Chondrocyte (in vitro differentiated cells): ENCODE results near the gene KIF26B. TPM values are rescaled to one million over a fixed set of nuclear protein-coding genes. Genes with fewer than 3 reads are reported as not detected.

ENCODE experiments used
- DNase-seq: peaks from one replicate; pipeline ENCODE4 v3.0.0; 2021; ENCODE audit warnings: mixed read lengths, low spot score
- H3K27ac Mint-ChIP-seq: one replicate; pipeline ENCODE4 v1.8.0; 2021; ENCODE audit warnings: mild to moderate bottlenecking, moderate library complexity, mixed read lengths; ENCODE audit not compliant: unreplicated experiment
- H3K27me3 Mint-ChIP-seq: 2 replicates; pipeline ENCODE4 v1.8.0; 2021; ENCODE audit warnings: low read depth, mixed read lengths
- H3K36me3 Mint-ChIP-seq: 2 replicates; pipeline ENCODE4 v1.8.0; 2021; ENCODE audit warnings: low read depth, mixed read lengths
- H3K4me1 Mint-ChIP-seq: 2 replicates; pipeline ENCODE4 v1.8.0; 2021; ENCODE audit warnings: low read depth, mild to moderate bottlenecking, mixed read lengths
- H3K4me3 Mint-ChIP-seq: one replicate; pipeline ENCODE4 v1.8.0; 2021; ENCODE audit warnings: mild to moderate bottlenecking, moderate library complexity, mixed read lengths; ENCODE audit not compliant: unreplicated experiment
- H3K9me3 Mint-ChIP-seq: 2 replicates; pipeline ENCODE4 v1.8.0; 2021; ENCODE audit warnings: low read depth, mixed read lengths
- CTCF ChIP-seq: fragments of 200-600 bp; sonication (generic); IDR thresholded peaks from 2 replicates; pipeline ENCODE4 v1.5.0; 2021; ENCODE audit warnings: antibody characterized with exemption, mild to moderate bottlenecking, moderate library complexity
- total RNA-seq: library from RNA; stranded (reverse); gene quantifications from 3 replicates; pipeline ENCODE4 v1.2.1, GENCODE V29; 2021

The KIF26B gene
- total RNA-seq, 1 donor from 2014 or later: 47.0 TPM

GRCh38 chr1:245576323-245576722, 421.5 kb downstream of the KIF26B start:
- Mint-ChIP-seq H3K27me3 (no peaks in the 10 kb centered on the region), H3K4me1 (peaks cover 48% of the 10 kb centered on the region), H3K27ac (peak overlapping the region; percentile 55), H3K4me3 (no peak overlapping the region), H3K9me3 (no peaks in the 10 kb centered on the region), H3K36me3 (peaks cover 8% of the 10 kb centered on the region)
- no peak for TF ChIP-seq CTCF
- DNase-seq: no peak

GRCh38 chr1:245577191-245578157, 422.7 kb downstream of the KIF26B start:
- peaks cover 5% of the 10 kb centered on the region for H3K36me3 Mint-ChIP-seq
- no peak for TF ChIP-seq CTCF

GRCh38 chr1:245578308-245578707, 423.5 kb downstream of the KIF26B start:
- Mint-ChIP-seq H3K4me1 (peaks cover 49% of the 10 kb centered on the region), H3K27ac (no peak overlapping the region)
- DNase-seq: no peak

More at GRCh38 chr1:245577191-245578157, 422.7 kb downstream of the KIF26B start:
- H3K9me3 Mint-ChIP-seq: no peaks in the 10 kb centered on the region
- H3K27ac Mint-ChIP-seq: no peak overlapping the region
- DNase-seq: no peak
- no peaks in the 10 kb centered on the region for H3K27me3 Mint-ChIP-seq
- peaks cover 48% of the 10 kb centered on the region for H3K4me1 Mint-ChIP-seq
- no peak overlapping the region for H3K4me3 Mint-ChIP-seq

GRCh38 chr1:245578771-245579170, 424.0 kb downstream of the KIF26B start:
- no peak for TF ChIP-seq CTCF
- peaks cover 51% of the 10 kb centered on the region for H3K4me1 Mint-ChIP-seq
- peaks cover 5% of the 10 kb centered on the region for H3K36me3 Mint-ChIP-seq
- DNase-seq: no peak
- no peaks in the 10 kb centered on the region for H3K27me3 Mint-ChIP-seq
- no peak overlapping the region for H3K4me3 Mint-ChIP-seq
- H3K9me3 Mint-ChIP-seq: no peaks in the 10 kb centered on the region
- no peak overlapping the region for H3K27ac Mint-ChIP-seq

More at GRCh38 chr1:245578308-245578707, 423.5 kb downstream of the KIF26B start:
- H3K36me3 Mint-ChIP-seq: peaks cover 5% of the 10 kb centered on the region
- TF ChIP-seq CTCF: no peak
- H3K9me3 Mint-ChIP-seq: no peaks in the 10 kb centered on the region
- H3K4me3 Mint-ChIP-seq: no peak overlapping the region
- H3K27me3 Mint-ChIP-seq: no peaks in the 10 kb centered on the region

GRCh38 chr1:245579881-245580280, 425.1 kb downstream of the KIF26B start:
- no peak overlapping the region for H3K27ac Mint-ChIP-seq
- TF ChIP-seq CTCF: no peak
- H3K36me3 Mint-ChIP-seq: peaks cover 5% of the 10 kb centered on the region

More at GRCh38 chr1:245579881-245580280, 425.1 kb downstream of the KIF26B start:
- no peak for DNase-seq
- Mint-ChIP-seq H3K4me1 (peaks cover 60% of the 10 kb centered on the region), H3K4me3 (no peak overlapping the region), H3K9me3 (peaks cover 2% of the 10 kb centered on the region), H3K27me3 (no peaks in the 10 kb centered on the region)
